Measurements from ENCODE around the gene PVALB.

Gene PVALB

GRCh38 chr22:36807627-36808026 lies 9.2 kb downstream of the PVALB start:
- Histone ChIP-seq H3K27ac (ENCODE audit: low read length) (no peak overlapping the region), H3K4me3 (ENCODE audit: low read length) (no peak overlapping the region), H3F3A (ENCODE audit: insufficient read depth, low read length) (0 out of 2 replicates have a peak, but pooled peaks cover 5% of the 10 kb centered on the region), H3K4me2 (ENCODE audit: low read depth, low read length) (no peak overlapping the region), H3K9me3 (replicated peaks; ENCODE audit: insufficient read depth, low read length) (no peaks in the 10 kb centered on the region), H3K4me1 (ENCODE audit: low read length) (peaks cover 5% of the 10 kb centered on the region; the same call in 1 of the 2 replicates), H3K27me3 (replicated peaks; ENCODE audit: insufficient read depth, low read length) (peaks cover 29% of the 10 kb centered on the region), H3K79me2 (ENCODE audit: low read length) (no peaks in the 10 kb centered on the region), H2AFZ (ENCODE audit: low read length) (no peak overlapping the region), H3K9ac (ENCODE audit: low read length) (no peak overlapping the region), H4K20me1 (ENCODE audit: insufficient read depth, low read length) (no peaks in the 10 kb centered on the region), H3K9me2 (replicated peaks; ENCODE audit: insufficient read depth, low read length) (no peaks in the 10 kb centered on the region), H3K36me3 (replicated peaks; ENCODE audit: insufficient read depth, low read length) (no peaks in the 10 kb centered on the region)
- TF ChIP-seq CTCF (IDR thresholded peaks at IDR 0.05; ENCODE audit: low read length) (no peak), EZH2phosphoT487 (IDR thresholded peaks at IDR 0.05; ENCODE audit: low read length) (no peak), EZH2 (optimal IDR thresholded peaks at IDR 0.05; ENCODE audit: low read depth, low read length) (no peak)
- no peak for DNase-seq

- H3K4me1 ChIP-seq (ENCODE audit: low read length), result peaks cover 5% of the 10 kb centered on the region; the same call in 1 of the 2 replicates
- H3K27me3 ChIP-seq (replicated peaks; ENCODE audit: insufficient read depth, low read length), result peaks cover 30% of the 10 kb centered on the region
- no peaks in the 10 kb centered on the region for H3K9me3 ChIP-seq (replicated peaks; ENCODE audit: insufficient read depth, low read length)
- H3K27ac ChIP-seq (ENCODE audit: low read length), result no peak overlapping the region
- no peaks in the 10 kb centered on the region for H3K79me2 ChIP-seq (ENCODE audit: low read length)
- H3K4me2 ChIP-seq (ENCODE audit: low read depth, low read length), result no peak overlapping the region
- TF ChIP-seq CTCF (IDR thresholded peaks at IDR 0.05; ENCODE audit: low read length), result no peak
- H3K9ac ChIP-seq (ENCODE audit: low read length), result no peak overlapping the region
- H3K9me2 ChIP-seq (replicated peaks; ENCODE audit: insufficient read depth, low read length), result no peaks in the 10 kb centered on the region
- no peaks in the 10 kb centered on the region for H3K36me3 ChIP-seq (replicated peaks; ENCODE audit: insufficient read depth, low read length)
- no peak for DNase-seq
- H4K20me1 ChIP-seq (ENCODE audit: insufficient read depth, low read length), result no peaks in the 10 kb centered on the region
- no peak overlapping the region for H2AFZ ChIP-seq (ENCODE audit: low read length)
- H3K4me3 ChIP-seq (ENCODE audit: low read length), result no peak overlapping the region
- 0 out of 2 replicates have a peak, but pooled peaks cover 5% of the 10 kb centered on the region for H3F3A ChIP-seq (ENCODE audit: insufficient read depth, low read length)
Measured at GRCh38 chr22:36806835-36807234, 10.0 kb downstream of the PVALB start.

- no peak overlapping the region for H3K4me2 ChIP-seq (ENCODE audit: low read depth, low read length)
Measured at GRCh38 chr22:36803358-36803757, 13.5 kb downstream of the PVALB start.

More at GRCh38 chr22:36803358-36803757, 13.5 kb downstream of the PVALB start:
- Histone ChIP-seq H3K9me3 (replicated peaks; ENCODE audit: insufficient read depth, low read length) (no peaks in the 10 kb centered on the region), H3K9ac (ENCODE audit: low read length) (no peak overlapping the region), H3K9me2 (replicated peaks; ENCODE audit: insufficient read depth, low read length) (no peaks in the 10 kb centered on the region), H3K27ac (ENCODE audit: low read length) (no peak overlapping the region), H3K79me2 (ENCODE audit: low read length) (no peaks in the 10 kb centered on the region), H3F3A (ENCODE audit: insufficient read depth, low read length) (0 out of 2 replicates have a peak, but pooled peaks cover under 1% of the 10 kb centered on the region), H3K4me3 (ENCODE audit: low read length) (no peak overlapping the region), H4K20me1 (ENCODE audit: insufficient read depth, low read length) (no peaks in the 10 kb centered on the region), H2AFZ (ENCODE audit: low read length) (no peak overlapping the region), H3K4me1 (ENCODE audit: low read length) (peaks cover 4% of the 10 kb centered on the region; the same call in 1 of the 2 replicates), H3K36me3 (replicated peaks; ENCODE audit: insufficient read depth, low read length) (no peaks in the 10 kb centered on the region), H3K27me3 (replicated peaks; ENCODE audit: insufficient read depth, low read length) (peaks cover 30% of the 10 kb centered on the region)
- no peak for DNase-seq
- TF ChIP-seq EZH2 (optimal IDR thresholded peaks at IDR 0.05; ENCODE audit: low read depth, low read length) (no peak), CTCF (IDR thresholded peaks at IDR 0.05; ENCODE audit: low read length) (no peak), EZH2phosphoT487 (IDR thresholded peaks at IDR 0.05; ENCODE audit: low read length) (no peak)
